Measurements from ENCODE around the gene DHX8. TPM values are rescaled to one million over a fixed set of nuclear protein-coding genes. Genes with fewer than 3 reads are reported as not detected.

The DHX8 gene
- polyA plus RNA-seq, 1 experiment, result 47.3 TPM

DNA sequence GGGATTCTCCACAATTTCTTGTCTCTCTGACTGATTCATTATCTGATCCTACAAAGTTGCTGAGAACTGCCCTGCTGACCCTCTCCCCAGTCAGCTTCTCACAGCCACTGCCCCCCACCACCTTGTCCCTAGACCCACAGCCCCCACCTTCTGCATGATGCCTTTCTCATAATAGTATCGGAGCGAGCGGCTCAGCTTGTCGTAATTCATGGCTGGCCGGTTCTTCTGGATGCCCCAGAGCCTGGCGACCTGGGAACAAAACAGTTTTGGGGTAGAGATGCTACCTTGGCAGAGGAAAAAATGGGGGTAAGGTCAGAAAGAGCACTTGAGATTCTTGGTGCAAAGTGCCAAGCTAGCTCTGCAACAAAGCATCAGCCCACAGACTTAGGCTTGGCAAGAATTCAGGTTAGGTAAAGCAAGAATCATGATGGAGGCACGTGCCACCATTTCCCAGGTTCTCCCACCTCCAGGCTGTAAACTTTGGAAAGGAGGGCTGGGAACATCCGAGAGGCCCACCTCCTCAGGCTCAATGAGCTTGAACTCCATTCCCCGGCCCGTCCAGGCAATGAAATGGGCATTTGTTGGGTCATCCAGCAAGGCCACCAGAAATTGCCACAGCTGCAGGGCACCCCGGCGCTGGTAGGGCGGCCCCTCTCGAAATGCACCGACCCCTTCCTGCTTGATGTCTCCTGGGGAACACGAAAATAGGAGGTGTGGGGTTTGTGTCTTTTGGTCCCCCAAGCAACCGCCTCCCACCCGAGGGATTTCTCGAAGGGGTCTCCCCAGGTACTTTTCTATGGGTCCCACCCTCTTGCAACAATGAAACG, 45.4 kb downstream of the DHX8 start:
- no peak for DNase-seq (ENCODE audit: low read depth, low spot score)
- TF ChIP-seq, protein P1, sequence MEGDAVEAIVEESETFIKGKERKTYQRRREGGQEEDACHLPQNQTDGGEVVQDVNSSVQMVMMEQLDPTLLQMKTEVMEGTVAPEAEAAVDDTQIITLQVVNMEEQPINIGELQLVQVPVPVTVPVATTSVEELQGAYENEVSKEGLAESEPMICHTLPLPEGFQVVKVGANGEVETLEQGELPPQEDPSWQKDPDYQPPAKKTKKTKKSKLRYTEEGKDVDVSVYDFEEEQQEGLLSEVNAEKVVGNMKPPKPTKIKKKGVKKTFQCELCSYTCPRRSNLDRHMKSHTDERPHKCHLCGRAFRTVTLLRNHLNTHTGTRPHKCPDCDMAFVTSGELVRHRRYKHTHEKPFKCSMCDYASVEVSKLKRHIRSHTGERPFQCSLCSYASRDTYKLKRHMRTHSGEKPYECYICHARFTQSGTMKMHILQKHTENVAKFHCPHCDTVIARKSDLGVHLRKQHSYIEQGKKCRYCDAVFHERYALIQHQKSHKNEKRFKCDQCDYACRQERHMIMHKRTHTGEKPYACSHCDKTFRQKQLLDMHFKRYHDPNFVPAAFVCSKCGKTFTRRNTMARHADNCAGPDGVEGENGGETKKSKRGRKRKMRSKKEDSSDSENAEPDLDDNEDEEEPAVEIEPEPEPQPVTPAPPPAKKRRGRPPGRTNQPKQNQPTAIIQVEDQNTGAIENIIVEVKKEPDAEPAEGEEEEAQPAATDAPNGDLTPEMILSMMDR (IDR thresholded peaks at IDR 0.05; ENCODE audit: low read depth, low read length), result no peak
- POLR2A ChIA-PET, result interaction anchor here (0.7 to 1.5 kb wide), 2 partner anchors 18 to 189 kb away, joined by 3 to 16 read pairs; partner anchors contain the start of gene ETV4
- H3K27ac ChIP-seq (ENCODE audit: low read depth, low read length), result peak overlapping the region; percentile 39
- H3K9me3 ChIP-seq (ENCODE audit: control insufficient read depth, insufficient read depth, low read length), result no peaks in the 10 kb centered on the region
- CTCF ChIA-PET, result interaction anchor here (1.0 kb wide), 1 partner anchor 9 kb away, joined by 3 read pairs; no protein-coding TSS in a partner anchor
- H3K27me3 ChIP-seq (ENCODE audit: control insufficient read depth, insufficient read depth, low read length), result no peaks in the 10 kb centered on the region
- H3K4me3 ChIP-seq (ENCODE audit: low read depth, low read length), result no peak overlapping the region

DNA sequence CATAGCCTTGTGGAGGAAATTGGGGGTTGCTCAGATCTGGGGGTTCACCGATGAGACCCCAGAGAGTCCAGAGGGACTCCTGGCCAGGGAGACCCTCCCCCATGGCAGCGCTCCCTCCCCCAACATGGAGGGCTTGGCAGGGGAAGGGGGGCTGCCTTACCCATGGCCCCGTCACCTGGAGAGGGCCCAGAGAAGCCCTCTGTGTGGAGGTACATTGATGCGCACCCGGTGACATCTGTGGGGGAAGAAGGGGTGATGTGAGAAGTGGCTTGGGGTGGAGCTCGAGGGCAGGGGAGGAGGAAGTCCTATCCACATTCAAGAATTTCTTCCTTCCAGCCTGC, 46.1 kb downstream of the DHX8 start:
- Histone ChIP-seq H3K4me3 (ENCODE audit: low read depth, low read length) (peak overlapping the region; percentile 48), H3K9me3 (ENCODE audit: control insufficient read depth, insufficient read depth, low read length) (no peaks in the 10 kb centered on the region), H3K27ac (ENCODE audit: low read depth, low read length) (peak overlapping the region; percentile 94), H3K27me3 (ENCODE audit: control insufficient read depth, insufficient read depth, low read length) (no peaks in the 10 kb centered on the region)
- ChIA-PET POLR2A (interaction anchor here (0.6 to 2.1 kb wide), 6 partner anchors 11 to 226 kb away, joined by 3 to 18 read pairs (median 4); partner anchors contain the start of gene ETV4), CTCF (no interaction called here)
- no peak for DNase-seq (ENCODE audit: low read depth, low spot score)
- TF ChIP-seq, protein P1 (IDR thresholded peaks at IDR 0.05; ENCODE audit: low read depth, low read length), result no peak

DNA sequence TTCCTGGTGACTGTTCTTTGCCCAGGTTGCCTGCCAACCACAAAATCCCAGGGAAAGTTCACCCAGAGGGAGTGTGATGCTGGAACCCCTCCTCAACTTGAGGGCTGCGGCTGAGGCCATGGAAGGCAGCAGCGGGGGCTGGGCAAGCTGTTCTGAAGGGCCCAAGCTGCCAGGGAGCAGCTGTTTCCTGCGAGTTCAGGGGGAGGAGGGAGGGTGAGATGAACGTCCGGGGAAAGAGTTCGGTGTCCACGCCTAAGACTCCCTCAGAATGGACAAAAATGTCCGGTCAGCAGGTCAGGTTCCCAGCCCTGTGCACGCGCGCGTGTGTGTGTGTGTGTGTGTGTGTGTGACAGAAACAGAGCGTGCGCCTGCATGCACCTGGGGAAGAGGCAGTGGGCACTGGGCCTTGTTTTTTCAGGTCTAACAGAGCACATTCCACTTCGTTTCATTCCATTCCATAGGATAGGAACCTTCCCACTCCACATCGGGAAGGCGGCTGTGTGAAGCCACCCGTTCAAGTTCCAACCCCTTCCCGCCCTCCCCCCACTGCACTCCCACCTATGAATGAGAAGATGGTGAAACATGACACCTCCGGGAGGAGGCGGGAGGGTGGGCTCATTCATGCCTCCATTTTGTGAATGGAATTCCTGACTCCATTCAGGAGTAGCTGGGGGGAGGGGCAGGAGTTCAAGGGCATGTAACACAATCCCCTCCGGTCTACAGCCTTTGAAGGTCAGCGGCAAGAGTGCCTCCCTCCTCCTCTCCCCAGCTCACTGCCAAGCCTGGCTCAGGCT, 46.7 kb downstream of the DHX8 start:
- DNase-seq (ENCODE audit: low read depth, low spot score), result peak; percentile 90
- CTCF ChIA-PET, result interaction anchor here (0.7 to 1.5 kb wide), 4 partner anchors 11 to 236 kb away, joined by 3 to 5 read pairs (median 4); no protein-coding TSS in a partner anchor
- TF ChIP-seq, protein P1 (IDR thresholded peaks at IDR 0.05; ENCODE audit: low read depth, low read length), result no peak
- H3K27ac ChIP-seq (ENCODE audit: low read depth, low read length), result peak overlapping the region; percentile 94
- H3K27me3 ChIP-seq (ENCODE audit: control insufficient read depth, insufficient read depth, low read length), result no peaks in the 10 kb centered on the region
- POLR2A ChIA-PET, result interaction anchor here (0.6 to 2.1 kb wide), 9 partner anchors 10 to 1756 kb away, joined by 3 to 18 read pairs (median 4); partner anchors contain the start of gene ETV4
- H3K4me3 ChIP-seq (ENCODE audit: low read depth, low read length), result peak overlapping the region; percentile 48
- no peaks in the 10 kb centered on the region for H3K9me3 ChIP-seq (ENCODE audit: control insufficient read depth, insufficient read depth, low read length)

DNA sequence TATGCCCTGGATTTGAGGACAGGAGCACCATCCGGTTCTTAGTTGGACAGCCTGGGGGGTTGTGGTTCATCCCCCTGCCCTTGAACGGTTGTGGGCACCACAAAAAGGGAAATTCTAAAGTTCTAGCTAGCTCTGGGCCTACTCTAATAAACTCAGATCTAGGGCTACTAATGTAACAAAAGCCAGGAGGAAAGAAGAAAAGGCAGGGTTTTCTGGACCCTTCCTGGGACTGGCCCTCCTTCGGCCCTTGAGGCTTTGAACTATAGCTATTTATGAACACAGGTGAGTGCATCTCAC, 47.3 kb downstream of the DHX8 start:
- ChIA-PET POLR2A (interaction anchor here (0.7 to 2.1 kb wide), 5 partner anchors 10 to 1756 kb away, joined by 3 to 18 read pairs (median 3); no protein-coding TSS in a partner anchor), CTCF (interaction anchor here (0.7 to 1.5 kb wide), 4 partner anchors 11 to 235 kb away, joined by 3 to 5 read pairs (median 4); no protein-coding TSS in a partner anchor)
- Histone ChIP-seq H3K27ac (ENCODE audit: low read depth, low read length) (peak overlapping the region; percentile 80), H3K27me3 (ENCODE audit: control insufficient read depth, insufficient read depth, low read length) (no peaks in the 10 kb centered on the region), H3K4me3 (ENCODE audit: low read depth, low read length) (no peak overlapping the region), H3K9me3 (ENCODE audit: control insufficient read depth, insufficient read depth, low read length) (no peaks in the 10 kb centered on the region)
- no peak for DNase-seq (ENCODE audit: low read depth, low spot score)
- TF ChIP-seq, protein P1 (IDR thresholded peaks at IDR 0.05; ENCODE audit: low read depth, low read length), result no peak

Data from AG04450 (cell line).